BE2C (cell line): Measurements from ENCODE around the gene MOK.

ENCODE experiments used
- DNase-seq: peaks from one replicate; pipeline ENCODE4 v3.0.0-alpha.2; 2020
- H3K27me3 ChIP-seq: fragments of 250-450 bp; sonication (Bioruptor Pico); 2 replicates; pipeline ENCODE4 v1.5.1; 2020; ENCODE audit warnings: mild to moderate bottlenecking
- H3K36me3 ChIP-seq: fragments of 250-450 bp; sonication (Bioruptor Pico); 2 replicates; pipeline ENCODE4 v1.5.1; 2020; ENCODE audit warnings: mild to moderate bottlenecking
- H3K4me1 ChIP-seq: fragments of 250-450 bp; sonication (Bioruptor Pico); 2 replicates; pipeline ENCODE4 v1.5.1; 2020
- H3K4me3 ChIP-seq: 2 replicates; pipeline ENCODE4 v1.5.1; 2011; ENCODE audit warnings: low read depth, low read length
- H3K9me3 ChIP-seq: fragments of 250-450 bp; sonication (Bioruptor Pico); 2 replicates; pipeline ENCODE4 v1.5.1; 2020
- TF ChIP-seq, protein P1 (sequence below): IDR thresholded peaks from 2 replicates; pipeline ENCODE4 v1.5.1; 2012; ENCODE audit warnings: mild to moderate bottlenecking, low read depth, low read length

The MOK gene

DNA sequence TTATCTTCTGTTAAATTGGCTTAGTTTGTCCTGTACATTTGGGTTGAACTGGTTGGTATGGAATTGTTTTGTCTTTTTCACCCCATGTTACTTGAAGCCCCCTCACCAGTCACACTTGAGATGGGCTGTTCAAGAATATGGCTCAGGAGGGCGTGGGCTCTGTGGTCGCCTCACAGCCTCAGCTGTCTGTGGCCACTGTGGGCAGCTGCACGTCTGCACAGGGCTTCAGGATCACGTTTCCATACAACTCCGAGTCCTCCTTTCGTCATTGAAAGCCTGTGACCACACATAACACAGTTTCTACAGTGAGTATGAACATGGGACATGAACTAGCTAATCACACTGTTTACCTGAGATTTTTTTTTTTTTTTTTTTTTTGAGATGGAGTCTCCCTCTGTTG, 81.3 kb downstream of the MOK start:
- Histone ChIP-seq H3K9me3 (no peaks in the 10 kb centered on the region), H3K4me3 (no peak overlapping the region), H3K27me3 (no peaks in the 10 kb centered on the region), H3K4me1 (peaks cover 12% of the 10 kb centered on the region; the same call in 1 of the 2 replicates), H3K36me3 (peaks cover 40% of the 10 kb centered on the region)
- TF ChIP-seq, protein P1, sequence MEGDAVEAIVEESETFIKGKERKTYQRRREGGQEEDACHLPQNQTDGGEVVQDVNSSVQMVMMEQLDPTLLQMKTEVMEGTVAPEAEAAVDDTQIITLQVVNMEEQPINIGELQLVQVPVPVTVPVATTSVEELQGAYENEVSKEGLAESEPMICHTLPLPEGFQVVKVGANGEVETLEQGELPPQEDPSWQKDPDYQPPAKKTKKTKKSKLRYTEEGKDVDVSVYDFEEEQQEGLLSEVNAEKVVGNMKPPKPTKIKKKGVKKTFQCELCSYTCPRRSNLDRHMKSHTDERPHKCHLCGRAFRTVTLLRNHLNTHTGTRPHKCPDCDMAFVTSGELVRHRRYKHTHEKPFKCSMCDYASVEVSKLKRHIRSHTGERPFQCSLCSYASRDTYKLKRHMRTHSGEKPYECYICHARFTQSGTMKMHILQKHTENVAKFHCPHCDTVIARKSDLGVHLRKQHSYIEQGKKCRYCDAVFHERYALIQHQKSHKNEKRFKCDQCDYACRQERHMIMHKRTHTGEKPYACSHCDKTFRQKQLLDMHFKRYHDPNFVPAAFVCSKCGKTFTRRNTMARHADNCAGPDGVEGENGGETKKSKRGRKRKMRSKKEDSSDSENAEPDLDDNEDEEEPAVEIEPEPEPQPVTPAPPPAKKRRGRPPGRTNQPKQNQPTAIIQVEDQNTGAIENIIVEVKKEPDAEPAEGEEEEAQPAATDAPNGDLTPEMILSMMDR: no peak
- no peak for DNase-seq

DNA sequence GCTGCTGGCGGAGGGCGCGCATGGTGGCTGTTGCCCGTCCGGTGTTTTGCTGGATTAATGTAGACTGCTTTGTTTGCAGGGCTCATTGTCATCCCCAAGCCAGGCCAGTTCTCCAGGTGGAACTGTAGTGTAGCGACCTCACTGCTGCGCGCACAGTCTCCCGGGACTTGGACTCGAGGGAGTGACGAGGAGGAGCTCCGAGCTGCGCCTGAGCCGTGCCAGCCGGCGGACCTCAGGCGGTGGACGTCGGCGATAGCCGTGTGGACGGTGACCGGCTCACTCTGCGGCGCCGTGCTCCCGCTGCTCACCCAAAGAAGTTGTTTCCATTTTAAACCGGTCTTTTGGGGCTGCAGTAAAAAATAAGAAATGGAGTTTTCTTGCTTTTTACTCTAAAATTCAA, 82.2 kb downstream of the MOK start:
- Histone ChIP-seq H3K36me3 (peaks cover 35% of the 10 kb centered on the region), H3K4me1 (peaks cover 11% of the 10 kb centered on the region; the same call in 1 of the 2 replicates), H3K27me3 (no peaks in the 10 kb centered on the region), H3K4me3 (no peak overlapping the region), H3K9me3 (no peaks in the 10 kb centered on the region)
- TF ChIP-seq, protein P1: no peak
- no peak for DNase-seq

DNA sequence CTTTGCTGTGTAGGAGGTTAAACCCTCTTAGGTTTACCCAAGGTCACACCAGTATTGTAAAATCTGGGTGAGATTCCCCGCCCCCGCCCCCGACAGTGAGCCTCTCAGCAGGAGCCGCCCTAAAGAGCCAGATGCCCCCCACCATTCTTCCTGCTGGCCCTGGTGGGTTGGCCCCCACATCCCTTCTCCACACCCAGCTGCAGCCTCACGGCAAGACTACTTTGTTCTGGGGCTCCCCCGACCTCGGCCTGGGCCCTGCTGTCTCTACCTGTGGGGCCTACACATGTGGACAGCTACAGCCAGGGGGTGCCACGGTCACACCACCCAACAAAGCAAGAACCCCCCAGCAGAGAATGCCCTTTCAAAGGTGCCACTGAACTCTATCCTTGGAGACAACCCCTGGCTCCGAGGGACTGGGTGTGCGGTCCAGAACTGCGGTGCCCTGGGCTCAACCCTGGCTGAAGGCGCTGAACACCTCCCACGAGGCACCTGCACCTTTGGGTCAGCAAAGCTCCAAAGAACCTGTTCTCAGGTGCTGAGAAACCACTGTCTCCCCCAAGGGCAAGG, 82.9 kb downstream of the MOK start:
- DNase-seq: no peak
- H3K4me3 ChIP-seq: no peak overlapping the region
- peaks cover 40% of the 10 kb centered on the region for H3K36me3 ChIP-seq
- TF ChIP-seq, protein P1: no peak
- H3K9me3 ChIP-seq: no peaks in the 10 kb centered on the region
- H3K4me1 ChIP-seq: peaks cover 4% of the 10 kb centered on the region; the same call in 1 of the 2 replicates
- no peaks in the 10 kb centered on the region for H3K27me3 ChIP-seq

DNA sequence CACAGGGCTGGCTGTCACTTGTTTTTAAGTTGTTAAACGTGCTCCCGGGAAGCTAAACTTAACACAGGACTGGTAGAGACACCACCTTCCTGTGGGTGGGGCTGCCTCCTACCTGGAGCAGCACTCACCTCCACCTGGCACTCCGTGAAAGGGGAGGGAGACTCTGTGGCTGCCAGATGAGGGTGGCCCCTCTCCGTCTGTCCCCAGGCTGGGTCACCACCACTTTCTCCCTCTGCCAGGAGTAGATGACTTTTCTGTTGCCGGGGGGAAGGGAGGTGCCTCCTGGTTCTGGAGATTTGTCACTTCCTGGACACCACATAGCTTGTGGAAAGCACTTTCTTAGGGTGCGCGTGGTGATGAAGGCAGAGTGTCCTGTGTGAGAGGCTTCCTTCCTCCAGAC, 83.9 kb downstream of the MOK start:
- TF ChIP-seq, protein P1: no peak
- no peak overlapping the region for H3K4me3 ChIP-seq
- no peaks in the 10 kb centered on the region for H3K9me3 ChIP-seq
- no peaks in the 10 kb centered on the region for H3K27me3 ChIP-seq
- no peaks in the 10 kb centered on the region for H3K4me1 ChIP-seq
- H3K36me3 ChIP-seq: peaks cover 37% of the 10 kb centered on the region
- no peak for DNase-seq

DNA sequence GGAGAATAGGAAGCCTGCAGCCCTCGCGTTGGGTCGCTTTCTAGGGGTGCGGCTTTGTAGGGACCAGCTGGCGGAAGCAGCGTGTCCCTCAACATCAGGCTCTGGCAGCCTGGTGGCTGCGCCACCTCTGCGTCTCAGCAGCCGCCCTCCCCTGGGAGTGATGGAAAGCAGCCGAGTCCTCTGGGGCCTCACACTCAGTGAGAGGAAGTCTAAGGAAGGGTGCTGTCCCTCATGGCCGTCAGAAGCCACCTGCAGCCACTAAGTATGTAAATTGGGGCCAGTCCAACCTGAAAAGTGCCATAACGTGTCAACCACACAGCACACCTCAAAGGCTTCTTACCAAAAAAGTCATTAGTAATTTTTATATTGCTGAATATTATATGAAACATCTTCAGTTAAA, 84.9 kb downstream of the MOK start:
- H3K36me3 ChIP-seq: peaks cover 30% of the 10 kb centered on the region
- no peak overlapping the region for H3K4me3 ChIP-seq
- H3K27me3 ChIP-seq: no peaks in the 10 kb centered on the region
- no peak for DNase-seq
- H3K4me1 ChIP-seq: no peaks in the 10 kb centered on the region
- H3K9me3 ChIP-seq: no peaks in the 10 kb centered on the region
- TF ChIP-seq, protein P1: no peak

DNA sequence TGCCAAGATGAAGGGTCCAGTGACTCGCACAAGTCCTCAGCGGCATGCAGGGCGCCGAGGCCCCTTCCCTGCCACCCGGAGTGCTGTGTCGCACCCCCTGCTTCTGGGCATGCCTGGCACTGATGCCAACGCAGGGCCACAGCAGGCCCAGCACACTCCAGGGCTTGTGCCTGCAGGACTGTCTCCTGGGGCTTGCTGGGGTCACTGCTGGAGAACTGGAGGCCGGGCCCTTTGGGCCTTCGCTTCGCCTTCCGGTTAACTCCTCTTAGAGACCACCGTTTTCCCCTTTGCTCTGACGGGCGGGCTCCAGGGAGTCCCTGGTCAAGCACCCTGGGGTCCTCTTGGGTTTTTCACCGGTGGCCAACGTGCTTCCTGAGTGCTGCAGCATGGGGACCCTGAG, 85.6 kb downstream of the MOK start:
- peaks cover 24% of the 10 kb centered on the region for H3K36me3 ChIP-seq
- H3K4me1 ChIP-seq: no peaks in the 10 kb centered on the region
- H3K27me3 ChIP-seq: no peaks in the 10 kb centered on the region
- DNase-seq: no peak
- H3K4me3 ChIP-seq: no peak overlapping the region
- no peaks in the 10 kb centered on the region for H3K9me3 ChIP-seq
- TF ChIP-seq, protein P1: no peak
